ENCODE measurements around the gene ENPP6. TPM values are rescaled to one million over a fixed set of nuclear protein-coding genes. Genes with fewer than 3 reads are reported as not detected.

Gene ENPP6
- total RNA-seq, 3 donors from 2014 or later (not counting 1 experiment from before 2014, with no cell fraction given): 0.23 TPM; not detected in 2

GRCh38 chr4:184232202-184232601, 14.5 kb upstream of the ENPP6 start:
- H3K36me3 ChIP-seq (ENCODE audit: control insufficient read depth, insufficient read depth, low read length): no peaks in the 10 kb centered on the region
- H3K4me1 ChIP-seq (ENCODE audit: control insufficient read depth, insufficient read depth, low read length): peaks cover 13% of the 10 kb centered on the region
- Mint-ChIP-seq H3K4me3 (no peak overlapping the region), H3K27me3 (ENCODE audit: low read depth in 2 of 2) (peaks cover 14 to 17% of the 10 kb centered on the region in 2 donors), H3K36me3 (no peaks in the 10 kb centered on the region), H3K4me1 (peaks cover 17 to 27% of the 10 kb centered on the region in 2 donors), H3K27ac (no peak overlapping the region), H3K9me3 (no peaks in the 10 kb centered on the region)
- ATAC-seq (no peak), DNase-seq (no peak)
- H3K27ac ChIP-seq (ENCODE audit: low read length): no peak overlapping the region
- H3K9me3 ChIP-seq (ENCODE audit: control insufficient read depth, insufficient read depth, low read length): no peaks in the 10 kb centered on the region
- intact Hi-C loops (cut with micrococcal nuclease): no loop called here
- WGBS (ENCODE audit: insufficient coverage): 85% methylated on average over 1 of the region's 1 CpG
- peaks cover 2% of the 10 kb centered on the region for H3K27me3 ChIP-seq (ENCODE audit: control insufficient read depth, insufficient read depth, low read length)
- no peak for TF ChIP-seq CTCF (IDR thresholded peaks at IDR 0.05)
- H3K4me3 ChIP-seq (ENCODE audit: low read length): no peak overlapping the region

DNA sequence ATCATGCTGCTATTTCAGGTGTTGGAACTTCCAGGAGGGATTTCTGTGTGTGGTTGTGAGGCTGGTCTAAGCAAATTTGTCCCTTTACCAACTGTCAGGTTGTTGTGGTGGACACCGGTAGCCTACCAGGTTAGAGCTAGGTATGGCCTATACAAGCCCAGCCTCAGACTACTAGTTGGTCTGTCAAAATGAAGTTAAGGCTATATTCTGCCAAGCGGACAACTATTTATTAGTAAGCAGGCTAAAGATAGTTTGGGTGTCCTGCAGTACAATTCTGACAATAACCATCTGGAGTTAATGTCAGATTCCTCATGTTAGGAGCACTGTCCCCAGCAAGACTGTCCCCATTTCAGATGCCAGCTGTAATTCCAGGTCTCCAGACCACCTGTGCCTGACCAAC, 13.9 kb upstream of the ENPP6 start:
- Histone ChIP-seq H3K4me3 (ENCODE audit: low read length) (no peak overlapping the region), H3K27me3 (ENCODE audit: control insufficient read depth, insufficient read depth, low read length) (peaks cover 2% of the 10 kb centered on the region), H3K36me3 (ENCODE audit: control insufficient read depth, insufficient read depth, low read length) (no peaks in the 10 kb centered on the region), H3K9me3 (ENCODE audit: control insufficient read depth, insufficient read depth, low read length) (no peaks in the 10 kb centered on the region), H3K27ac (ENCODE audit: low read length) (no peak overlapping the region), H3K4me1 (ENCODE audit: control insufficient read depth, insufficient read depth, low read length) (peaks cover 13% of the 10 kb centered on the region)
- H3K27ac Mint-ChIP-seq: no peak overlapping the region
- TF ChIP-seq CTCF (IDR thresholded peaks at IDR 0.05): no peak
- intact Hi-C loops (cut with micrococcal nuclease): no loop called here
- no peak for DNase-seq
- no peaks in the 10 kb centered on the region for H3K36me3 Mint-ChIP-seq
- WGBS (ENCODE audit: insufficient coverage): 95% methylated on average over 2 of the region's 2 CpGs
- H3K4me3 Mint-ChIP-seq: no peak overlapping the region
- peaks cover 14 to 23% of the 10 kb centered on the region in 2 donors for H3K27me3 Mint-ChIP-seq (ENCODE audit: low read depth in 2 of 2)
- peaks cover 17 to 27% of the 10 kb centered on the region in 2 donors for H3K4me1 Mint-ChIP-seq
- ATAC-seq: no peak
- no peaks in the 10 kb centered on the region for H3K9me3 Mint-ChIP-seq

GRCh38 chr4:184228056-184228705, 10.5 kb upstream of the ENPP6 start:
- H3K27me3 Mint-ChIP-seq (ENCODE audit: low read depth in 2 of 2): peaks cover 20 to 42% of the 10 kb centered on the region in 2 donors
- H3K27me3 ChIP-seq (ENCODE audit: control insufficient read depth, insufficient read depth, low read length): peaks cover 2% of the 10 kb centered on the region
- no peaks in the 10 kb centered on the region for H3K9me3 ChIP-seq (ENCODE audit: control insufficient read depth, insufficient read depth, low read length)
- no peaks in the 10 kb centered on the region for H3K36me3 ChIP-seq (ENCODE audit: control insufficient read depth, insufficient read depth, low read length)
- H3K4me1 Mint-ChIP-seq: peaks cover 17 to 27% of the 10 kb centered on the region in 2 donors
- H3K4me3 Mint-ChIP-seq: no peak overlapping the region
- no peak overlapping the region for H3K27ac Mint-ChIP-seq
- ATAC-seq: no peak
- peaks cover 13% of the 10 kb centered on the region for H3K4me1 ChIP-seq (ENCODE audit: control insufficient read depth, insufficient read depth, low read length)
- no peak overlapping the region for H3K4me3 ChIP-seq (ENCODE audit: low read length)
- no peaks in the 10 kb centered on the region for H3K36me3 Mint-ChIP-seq
- no peaks in the 10 kb centered on the region for H3K9me3 Mint-ChIP-seq
- no peak overlapping the region for H3K27ac ChIP-seq (ENCODE audit: low read length)
- no peak for DNase-seq
- intact Hi-C loops (cut with micrococcal nuclease): no loop called here
- no peak for TF ChIP-seq CTCF (IDR thresholded peaks at IDR 0.05)
- 75% methylated on average over 6 of the region's 7 CpGs for WGBS (ENCODE audit: insufficient coverage)

- intact Hi-C loops (cut with micrococcal nuclease): no loop called here
Measured at GRCh38 chr4:184216515-184216914, 1.2 kb downstream of the ENPP6 start.

More at GRCh38 chr4:184216515-184216914, 1.2 kb downstream of the ENPP6 start:
- peaks cover 14 to 36% of the 10 kb centered on the region in 2 donors for H3K27me3 Mint-ChIP-seq (ENCODE audit: low read depth in 2 of 2)
- H3K4me1 Mint-ChIP-seq: no peaks in the 10 kb centered on the region
- TF ChIP-seq CTCF (IDR thresholded peaks at IDR 0.05): no peak
- no peaks in the 10 kb centered on the region for H3K4me1 ChIP-seq (ENCODE audit: control insufficient read depth, insufficient read depth, low read length)
- H3K36me3 ChIP-seq (ENCODE audit: control insufficient read depth, insufficient read depth, low read length): no peaks in the 10 kb centered on the region
- H3K9me3 Mint-ChIP-seq: no peaks in the 10 kb centered on the region
- H3K9me3 ChIP-seq (ENCODE audit: control insufficient read depth, insufficient read depth, low read length): no peaks in the 10 kb centered on the region
- no peak overlapping the region for H3K4me3 ChIP-seq (ENCODE audit: low read length)
- no peak for DNase-seq
- H3K27ac ChIP-seq (ENCODE audit: low read length): no peak overlapping the region
- H3K4me3 Mint-ChIP-seq: no peak overlapping the region
- 80% methylated on average over 8 of the region's 8 CpGs for WGBS (ENCODE audit: insufficient coverage)
- no peak overlapping the region for H3K27ac Mint-ChIP-seq
- no peaks in the 10 kb centered on the region for H3K36me3 Mint-ChIP-seq
- no peak for ATAC-seq
- no peaks in the 10 kb centered on the region for H3K27me3 ChIP-seq (ENCODE audit: control insufficient read depth, insufficient read depth, low read length)

Data from natural killer cell (primary cell).